ENCODE results near the gene TMEM72.

GRCh38 chr10:44890696-44891563, 20.2 kb upstream of the TMEM72 start:
- TF ChIP-seq, protein P1, sequence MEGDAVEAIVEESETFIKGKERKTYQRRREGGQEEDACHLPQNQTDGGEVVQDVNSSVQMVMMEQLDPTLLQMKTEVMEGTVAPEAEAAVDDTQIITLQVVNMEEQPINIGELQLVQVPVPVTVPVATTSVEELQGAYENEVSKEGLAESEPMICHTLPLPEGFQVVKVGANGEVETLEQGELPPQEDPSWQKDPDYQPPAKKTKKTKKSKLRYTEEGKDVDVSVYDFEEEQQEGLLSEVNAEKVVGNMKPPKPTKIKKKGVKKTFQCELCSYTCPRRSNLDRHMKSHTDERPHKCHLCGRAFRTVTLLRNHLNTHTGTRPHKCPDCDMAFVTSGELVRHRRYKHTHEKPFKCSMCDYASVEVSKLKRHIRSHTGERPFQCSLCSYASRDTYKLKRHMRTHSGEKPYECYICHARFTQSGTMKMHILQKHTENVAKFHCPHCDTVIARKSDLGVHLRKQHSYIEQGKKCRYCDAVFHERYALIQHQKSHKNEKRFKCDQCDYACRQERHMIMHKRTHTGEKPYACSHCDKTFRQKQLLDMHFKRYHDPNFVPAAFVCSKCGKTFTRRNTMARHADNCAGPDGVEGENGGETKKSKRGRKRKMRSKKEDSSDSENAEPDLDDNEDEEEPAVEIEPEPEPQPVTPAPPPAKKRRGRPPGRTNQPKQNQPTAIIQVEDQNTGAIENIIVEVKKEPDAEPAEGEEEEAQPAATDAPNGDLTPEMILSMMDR (IDR thresholded peaks at IDR 0.05; ENCODE audit: poor library complexity): no peak
- TF ChIP-seq EZH2 (IDR thresholded peaks at IDR 0.05; ENCODE audit: borderline replicate concordance) (no peak), EZH2phosphoT487 (IDR thresholded peaks at IDR 0.05; ENCODE audit: low read depth, severe bottlenecking, unreplicated experiment) (no peak)

Data from hepatocyte (in vitro differentiated cells).